H1 (cell line): ENCODE measurements around the gene PTPRC.

ENCODE experiments used
- EP300 ChIP-seq, 2 experiments: IDR thresholded peaks; 1 replicate in 1 of 2; 2 replicates in 1 of 2; pipeline ENCODE4 v1.6.1; 2011 to 2012; ENCODE audit warnings: low read depth in 2 of 2, low read length in 2 of 2, mild to moderate bottlenecking in 2 of 2, borderline replicate concordance in 1 of 2, inconsistent platforms in 1 of 2, moderate library complexity in 1 of 2
- POLR2A ChIP-seq, 2 experiments: IDR thresholded peaks; 1 replicate in 1 of 2; 2 replicates in 1 of 2; pipeline ENCODE4 v1.6.1; 2011; ENCODE audit warnings: low read depth in 2 of 2, low read length in 2 of 2, mild to moderate bottlenecking in 2 of 2; ENCODE audit errors: control extremely low read depth in 1 of 2
- SP2 ChIP-seq: IDR thresholded peaks from 2 replicates; pipeline ENCODE4 v1.6.1; 2012; ENCODE audit warnings: mild to moderate bottlenecking, low read length, inconsistent platforms
- TF ChIP-seq, protein P1 (sequence below), 3 experiments: IDR thresholded peaks; 1 replicate in 2 of 3; 2 replicates in 1 of 3; pipeline versions ENCODE4 v1.5.1 to v1.6.1; 2011; ENCODE audit warnings: low read length in 3 of 3, mild to moderate bottlenecking in 3 of 3, inconsistent platforms in 2 of 3, low read depth in 1 of 3, moderate library complexity in 1 of 3; ENCODE audit not compliant: insufficient read depth in 1 of 3; ENCODE audit errors: control extremely low read depth in 1 of 3

DNA sequence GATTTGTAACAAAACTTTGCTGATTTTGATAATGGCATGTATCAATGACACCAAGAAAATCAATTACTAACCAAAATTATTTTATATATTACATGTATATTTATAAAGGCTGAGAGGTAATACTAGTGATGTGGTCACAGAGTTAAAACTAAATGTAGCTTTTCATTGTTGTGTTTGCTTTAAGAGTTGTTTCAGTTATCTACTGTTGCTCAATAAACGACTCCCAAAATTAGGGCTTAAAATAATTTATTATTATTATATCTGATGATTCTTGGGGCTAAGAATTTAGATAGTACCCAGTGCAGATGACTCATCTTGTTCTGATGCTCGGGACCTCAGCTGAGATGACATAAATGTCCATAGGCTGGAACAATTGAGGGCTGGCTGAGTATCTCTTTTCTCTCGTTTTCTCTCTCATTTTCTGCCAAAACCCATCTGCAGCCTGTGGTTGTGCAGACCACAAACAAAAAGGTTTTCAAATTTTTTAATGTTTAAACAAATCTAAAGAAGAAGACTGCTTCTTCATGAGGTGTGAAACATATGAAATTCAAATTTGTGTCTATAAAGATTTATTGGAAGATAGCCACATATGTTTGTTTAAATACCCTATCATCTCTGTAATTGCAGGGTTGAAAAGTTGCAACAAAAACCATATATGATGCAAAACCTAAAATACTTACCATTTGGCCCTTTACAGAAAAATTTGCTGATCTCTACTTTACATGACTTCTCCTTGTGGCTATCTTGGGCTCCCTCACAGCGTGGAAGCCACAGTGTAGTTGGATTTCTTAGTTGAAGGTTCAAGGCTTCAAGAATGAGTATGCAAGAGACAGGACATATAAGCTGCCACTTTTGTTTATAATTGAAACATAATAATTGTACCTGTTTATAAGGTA lies 14.8 kb upstream of the PTPRC start:
- TF ChIP-seq, protein P1, sequence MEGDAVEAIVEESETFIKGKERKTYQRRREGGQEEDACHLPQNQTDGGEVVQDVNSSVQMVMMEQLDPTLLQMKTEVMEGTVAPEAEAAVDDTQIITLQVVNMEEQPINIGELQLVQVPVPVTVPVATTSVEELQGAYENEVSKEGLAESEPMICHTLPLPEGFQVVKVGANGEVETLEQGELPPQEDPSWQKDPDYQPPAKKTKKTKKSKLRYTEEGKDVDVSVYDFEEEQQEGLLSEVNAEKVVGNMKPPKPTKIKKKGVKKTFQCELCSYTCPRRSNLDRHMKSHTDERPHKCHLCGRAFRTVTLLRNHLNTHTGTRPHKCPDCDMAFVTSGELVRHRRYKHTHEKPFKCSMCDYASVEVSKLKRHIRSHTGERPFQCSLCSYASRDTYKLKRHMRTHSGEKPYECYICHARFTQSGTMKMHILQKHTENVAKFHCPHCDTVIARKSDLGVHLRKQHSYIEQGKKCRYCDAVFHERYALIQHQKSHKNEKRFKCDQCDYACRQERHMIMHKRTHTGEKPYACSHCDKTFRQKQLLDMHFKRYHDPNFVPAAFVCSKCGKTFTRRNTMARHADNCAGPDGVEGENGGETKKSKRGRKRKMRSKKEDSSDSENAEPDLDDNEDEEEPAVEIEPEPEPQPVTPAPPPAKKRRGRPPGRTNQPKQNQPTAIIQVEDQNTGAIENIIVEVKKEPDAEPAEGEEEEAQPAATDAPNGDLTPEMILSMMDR (IDR thresholded peaks at IDR 0.05; ENCODE audit: control extremely low read depth in 1 of 3, insufficient read depth in 1 of 3, low read depth in 1 of 3, low read length in 3 of 3), result no peak
- TF ChIP-seq EP300 (IDR thresholded peaks at IDR 0.05; ENCODE audit: borderline replicate concordance in 1 of 2, low read depth in 2 of 2, low read length in 2 of 2), result no peak
- TF ChIP-seq POLR2A (IDR thresholded peaks at IDR 0.05; ENCODE audit: control extremely low read depth in 1 of 2, low read depth in 2 of 2, low read length in 2 of 2), result no peak
- no peak for TF ChIP-seq SP2
